ENCODE measurements around the gene FOXM1.

Gene FOXM1

DNA sequence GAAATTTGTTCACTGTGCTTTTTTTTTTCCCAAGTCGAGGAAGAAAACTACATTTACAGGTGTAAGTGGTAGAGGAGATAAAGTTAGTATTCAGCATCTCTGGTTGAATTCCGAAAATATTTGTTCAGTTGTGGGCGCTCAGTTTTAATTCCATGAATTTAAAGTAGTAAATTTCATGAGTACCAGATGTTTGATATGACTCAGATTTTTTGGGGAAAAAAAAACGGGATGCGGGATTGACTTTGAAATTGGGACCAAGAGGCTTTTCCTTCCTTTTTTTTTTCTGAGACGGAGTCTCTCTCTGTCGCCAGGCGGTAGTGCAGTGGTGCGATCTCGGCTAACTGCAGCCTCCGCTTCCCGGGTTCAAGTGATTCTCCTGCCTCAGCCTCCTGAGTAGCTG lies 15.3 kb upstream of the FOXM1 start:
- TF ChIP-seq GATA3 (IDR thresholded peaks at IDR 0.05; ENCODE audit: low read depth, low read length) (no peak), GATA2 (IDR thresholded peaks at IDR 0.05; ENCODE audit: low read depth, low read length) (no peak)

DNA sequence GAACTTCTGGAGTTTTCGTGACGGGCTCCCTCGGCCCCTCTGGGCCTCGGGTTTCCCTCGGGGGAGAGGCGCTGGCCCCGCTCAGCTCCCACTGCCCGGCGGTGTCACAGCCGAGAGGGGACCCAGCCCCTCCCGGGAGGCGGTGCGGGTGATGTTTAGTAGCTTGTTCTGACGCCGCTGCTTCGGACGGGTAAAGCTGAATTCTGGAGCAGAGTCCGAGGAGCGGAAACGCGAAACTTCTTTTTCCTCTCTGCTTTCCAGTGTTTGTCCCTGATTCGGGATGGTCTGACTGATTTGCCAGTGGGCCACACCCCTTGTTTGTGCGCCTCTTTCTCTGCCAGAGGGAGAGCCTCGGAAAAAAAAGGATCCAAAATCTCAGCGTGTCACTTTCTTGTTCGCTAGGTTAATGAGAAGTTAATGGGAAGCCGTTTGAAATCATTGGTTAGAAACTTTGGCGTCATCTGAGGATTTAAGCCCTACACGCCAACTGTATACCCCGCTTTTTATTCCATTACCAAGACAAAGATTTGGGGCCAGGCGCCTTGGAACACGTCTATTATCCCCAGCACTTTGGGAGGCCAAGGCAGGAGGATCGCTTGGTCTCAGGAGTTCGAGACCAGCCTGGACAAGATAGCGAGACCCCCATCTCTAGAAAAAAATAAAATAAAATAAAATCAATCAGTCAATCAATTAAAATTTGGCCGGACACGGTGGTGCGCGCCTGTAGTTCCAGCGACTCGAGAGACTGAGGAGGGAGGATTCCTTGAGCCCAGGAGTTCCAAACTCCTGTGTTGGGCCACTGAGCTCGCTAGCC lies 14.5 kb upstream of the FOXM1 start:
- TF ChIP-seq GATA2 (IDR thresholded peaks at IDR 0.05; ENCODE audit: low read depth, low read length) (no peak), GATA3 (IDR thresholded peaks at IDR 0.05; ENCODE audit: low read depth, low read length) (no peak)

DNA sequence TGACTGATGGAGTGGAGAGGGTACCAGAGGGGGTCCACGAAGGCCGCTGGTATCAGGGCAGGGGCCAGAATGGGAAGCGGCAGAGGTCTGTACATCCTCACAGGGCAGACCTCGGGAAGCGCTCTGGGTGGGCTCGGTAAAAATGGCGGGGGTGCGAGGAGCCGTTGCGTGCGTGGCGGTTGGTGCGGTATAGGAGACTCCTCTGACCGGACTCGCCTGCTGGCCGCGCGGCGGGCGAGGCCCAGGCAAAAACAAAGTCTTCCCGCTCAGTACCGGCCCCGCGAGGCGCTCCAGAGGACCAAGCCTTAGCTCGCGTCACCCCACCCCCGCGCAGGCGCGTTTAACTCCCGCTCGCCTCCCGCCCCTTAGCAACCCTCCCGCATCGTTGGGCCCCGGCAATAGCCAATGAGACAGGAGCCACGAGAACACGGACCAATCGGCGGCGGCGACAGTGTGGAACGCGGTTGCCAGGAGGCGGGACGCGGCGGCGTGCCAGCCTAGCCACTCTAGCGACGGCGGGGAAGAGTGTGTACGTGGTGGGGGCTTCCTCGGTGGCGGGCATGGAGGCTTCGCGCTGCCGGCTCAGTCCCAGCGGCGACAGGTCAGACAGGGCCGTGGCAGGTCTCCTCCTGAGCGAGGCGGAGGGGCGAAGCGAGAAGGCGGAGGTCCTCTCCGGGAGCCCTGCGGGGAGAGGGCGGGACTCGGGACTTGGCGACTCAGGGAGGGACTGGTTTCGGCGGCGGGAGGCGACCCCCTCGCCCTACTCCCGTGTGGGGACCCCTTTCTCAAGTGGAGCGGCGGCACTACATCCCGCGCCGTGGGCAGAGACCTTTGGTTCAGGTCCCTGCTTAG lies 13.6 kb upstream of the FOXM1 start, which contains the start of gene TULP3:
TULP3 (plus strand) TSS at position 504 of the 852 bp plus-strand sequence; CDS start at position 561, 57 bp downstream.
- TF ChIP-seq GATA2 (IDR thresholded peaks at IDR 0.05; ENCODE audit: low read depth, low read length) (no peak), GATA3 (IDR thresholded peaks at IDR 0.05; ENCODE audit: low read depth, low read length) (no peak)

DNA sequence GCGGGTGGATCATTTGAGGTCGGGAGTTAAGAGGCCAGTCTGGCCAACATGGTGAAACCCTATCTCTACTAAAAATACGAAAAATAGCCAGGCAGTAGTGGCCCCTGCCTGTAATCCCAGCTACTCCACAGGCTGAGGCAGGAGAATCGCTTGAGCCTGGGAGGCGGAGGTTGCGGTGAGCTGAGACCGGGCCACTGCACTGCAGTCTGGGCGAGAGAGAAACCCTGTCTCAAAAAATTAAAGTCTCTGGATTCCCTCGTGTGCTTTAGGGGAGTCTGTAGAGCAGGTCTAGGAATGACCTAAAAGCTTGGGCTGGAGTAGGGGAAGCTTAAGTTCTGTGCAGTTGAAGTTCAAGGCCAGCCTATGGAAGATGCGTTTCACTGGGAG lies 13.0 kb upstream of the FOXM1 start:
- no peak for TF ChIP-seq GATA3 (IDR thresholded peaks at IDR 0.05; ENCODE audit: low read depth, low read length)
- TF ChIP-seq GATA2 (IDR thresholded peaks at IDR 0.05; ENCODE audit: low read depth, low read length), result no peak

DNA sequence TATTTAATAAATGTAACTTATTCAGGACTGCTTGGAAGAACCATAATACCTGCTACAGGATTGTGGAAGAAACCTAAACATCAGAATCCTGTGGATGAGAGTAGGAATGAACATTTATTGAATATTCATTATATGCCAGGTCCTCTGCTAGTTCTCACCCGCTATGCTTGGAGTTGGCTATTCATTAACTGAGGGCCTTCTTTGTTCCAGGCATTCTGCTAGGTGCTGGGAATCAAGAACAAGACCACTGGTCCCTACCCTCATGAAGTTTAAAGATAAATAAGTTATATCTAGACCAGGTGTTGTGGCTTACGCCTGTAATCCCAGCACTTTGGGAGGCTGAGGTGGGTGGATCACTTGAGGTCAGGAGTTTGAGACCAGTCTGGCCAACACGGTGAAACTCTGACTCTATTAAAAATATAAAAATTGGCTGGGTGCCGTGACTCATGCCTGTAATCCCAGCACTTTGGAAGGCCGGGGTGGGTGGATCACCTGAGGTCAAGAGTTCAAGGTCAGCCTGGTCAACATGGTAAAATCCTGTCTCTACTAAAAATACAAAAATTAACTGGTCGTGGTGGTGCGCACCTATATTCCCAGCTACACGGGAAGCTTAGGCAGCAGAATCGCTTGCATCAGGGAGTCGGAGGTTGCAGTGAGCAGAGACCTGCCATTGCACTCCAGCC lies 9.9 kb upstream of the FOXM1 start:
- TF ChIP-seq GATA3 (IDR thresholded peaks at IDR 0.05; ENCODE audit: low read depth, low read length), result no peak
- no peak for TF ChIP-seq GATA2 (IDR thresholded peaks at IDR 0.05; ENCODE audit: low read depth, low read length)

DNA sequence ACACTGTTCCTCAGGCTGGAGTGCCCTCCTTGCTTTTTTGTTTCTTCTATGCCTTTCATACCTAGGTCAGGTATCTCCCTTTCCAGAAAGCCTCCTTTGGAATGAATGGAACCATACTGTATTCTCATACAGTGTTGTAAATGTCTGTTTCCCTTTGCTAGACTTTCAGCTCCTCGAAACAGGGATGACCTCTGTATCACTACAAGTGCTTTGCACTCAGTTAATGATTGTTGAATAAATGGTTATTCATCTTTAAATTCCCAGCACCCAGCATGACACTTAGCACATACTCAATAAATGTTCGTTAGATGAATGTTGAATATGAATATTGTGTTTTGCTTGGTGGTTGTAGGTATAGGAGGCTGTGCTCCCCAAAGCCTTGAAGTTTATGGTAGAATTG lies 7.8 kb upstream of the FOXM1 start:
- TF ChIP-seq GATA3 (IDR thresholded peaks at IDR 0.05; ENCODE audit: low read depth, low read length), result no peak
- TF ChIP-seq GATA2 (IDR thresholded peaks at IDR 0.05; ENCODE audit: low read depth, low read length), result no peak

DNA sequence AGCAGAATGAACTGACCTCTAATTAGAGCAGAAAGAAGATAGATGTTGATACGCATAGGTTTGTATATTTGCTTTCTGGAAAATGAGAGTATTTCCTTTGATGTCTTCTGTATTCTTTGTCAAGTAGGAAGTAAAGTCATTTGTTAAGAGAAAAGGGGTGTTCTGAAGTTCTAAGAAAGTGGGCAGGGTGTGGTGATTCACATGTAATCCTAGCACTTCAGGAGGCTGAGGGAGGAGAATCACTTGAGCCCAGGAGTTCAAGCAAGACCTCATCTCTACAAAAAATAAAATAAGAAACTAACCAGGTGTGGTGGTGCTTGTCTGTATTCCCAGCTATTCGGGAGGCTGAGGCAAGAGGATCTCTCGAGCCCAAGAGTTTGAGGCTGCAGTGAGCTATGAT lies 2.9 kb upstream of the FOXM1 start:
- no peak for TF ChIP-seq GATA2 (IDR thresholded peaks at IDR 0.05; ENCODE audit: low read depth, low read length)

DNA sequence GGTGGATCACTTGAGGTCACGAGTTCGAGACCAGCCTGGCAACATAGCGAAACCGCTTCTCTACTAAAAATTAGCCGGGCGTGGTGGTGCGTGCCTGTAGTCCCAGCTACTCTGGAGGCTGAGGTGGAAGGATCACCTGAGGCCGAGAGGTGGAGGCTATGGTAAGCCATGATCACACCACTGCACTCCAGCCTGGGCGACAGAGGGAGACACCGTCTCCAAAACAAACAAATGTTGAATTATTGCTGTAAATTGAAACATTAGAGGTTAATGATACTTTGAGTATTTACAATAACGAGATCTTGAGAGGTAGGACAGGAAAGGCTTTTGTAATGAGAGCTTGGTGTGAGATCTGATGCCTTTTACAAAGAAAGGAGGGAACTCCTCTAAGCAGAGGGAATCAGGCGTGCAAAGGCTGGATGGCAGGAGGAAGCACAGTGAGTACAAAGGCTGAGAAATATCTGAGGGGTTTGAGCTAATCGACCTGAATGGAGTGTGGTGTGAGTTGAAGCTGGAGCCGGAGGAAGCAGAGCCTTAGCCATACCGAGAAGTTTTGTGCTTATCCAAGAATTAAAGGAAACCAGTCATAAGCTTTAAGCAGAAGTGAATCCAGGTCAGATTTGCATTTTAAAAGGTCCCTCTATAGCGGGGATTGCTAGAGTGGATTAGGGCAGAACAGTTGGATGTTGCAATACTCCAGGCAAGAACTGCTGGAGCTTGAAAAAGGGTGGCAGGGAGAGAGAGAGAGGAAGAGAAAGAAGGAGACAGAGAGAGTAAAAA lies 1.2 kb upstream of the FOXM1 start:
- TF ChIP-seq GATA2 (IDR thresholded peaks at IDR 0.05; ENCODE audit: low read depth, low read length), result no peak
- no peak for TF ChIP-seq GATA3 (IDR thresholded peaks at IDR 0.05; ENCODE audit: low read depth, low read length)

- TF ChIP-seq GATA3 (IDR thresholded peaks at IDR 0.05; ENCODE audit: low read depth, low read length) (no peak), GATA2 (IDR thresholded peaks at IDR 0.05; ENCODE audit: low read depth, low read length) (no peak)
These were observed 435 bp downstream of the FOXM1 start for GRCh38 chr12:2876431-2877046.

DNA sequence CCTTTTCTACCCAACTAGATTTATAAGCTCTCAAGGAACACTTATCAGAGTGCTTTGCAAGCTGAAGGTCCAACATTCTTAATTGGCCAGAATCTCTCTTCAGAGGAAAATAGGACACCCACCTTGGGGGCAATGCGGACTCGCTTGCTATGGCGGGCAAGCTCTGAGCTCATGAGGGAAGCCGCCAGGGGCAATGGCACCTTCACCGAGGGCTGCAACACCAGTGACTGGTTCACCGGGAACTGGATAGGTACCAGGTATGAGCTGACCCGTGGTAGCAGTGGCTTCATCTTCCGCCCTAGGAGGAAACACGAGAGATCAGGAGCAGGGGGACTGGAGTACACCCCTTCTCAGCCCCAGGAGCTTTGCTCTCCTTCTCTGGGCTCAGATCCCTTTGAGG lies 12.8 kb downstream of the FOXM1 start:
- TF ChIP-seq GATA3 (IDR thresholded peaks at IDR 0.05; ENCODE audit: low read depth, low read length) (no peak), GATA2 (IDR thresholded peaks at IDR 0.05; ENCODE audit: low read depth, low read length) (no peak)

DNA sequence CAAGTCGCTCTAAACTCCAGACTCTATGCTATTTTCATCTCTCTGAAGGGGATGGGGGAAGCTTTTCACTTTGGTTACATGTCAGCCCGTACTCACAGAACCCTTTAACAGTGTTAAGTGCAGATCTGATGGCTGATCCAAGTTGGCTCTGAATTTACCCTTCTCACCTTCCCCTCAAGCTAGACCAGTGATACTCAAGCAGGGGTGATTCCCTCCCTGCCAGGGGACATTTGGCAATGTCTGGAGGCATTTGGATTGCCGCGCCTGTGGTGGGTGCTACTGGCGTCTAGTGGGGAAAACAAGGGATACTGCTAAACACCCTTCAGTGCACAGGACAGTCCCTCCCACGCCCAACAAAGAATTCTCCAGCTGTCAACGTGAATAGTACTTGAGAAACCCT lies 14.1 kb downstream of the FOXM1 start:
- TF ChIP-seq GATA2 (IDR thresholded peaks at IDR 0.05; ENCODE audit: low read depth, low read length) (no peak), GATA3 (IDR thresholded peaks at IDR 0.05; ENCODE audit: low read depth, low read length) (no peak)

DNA sequence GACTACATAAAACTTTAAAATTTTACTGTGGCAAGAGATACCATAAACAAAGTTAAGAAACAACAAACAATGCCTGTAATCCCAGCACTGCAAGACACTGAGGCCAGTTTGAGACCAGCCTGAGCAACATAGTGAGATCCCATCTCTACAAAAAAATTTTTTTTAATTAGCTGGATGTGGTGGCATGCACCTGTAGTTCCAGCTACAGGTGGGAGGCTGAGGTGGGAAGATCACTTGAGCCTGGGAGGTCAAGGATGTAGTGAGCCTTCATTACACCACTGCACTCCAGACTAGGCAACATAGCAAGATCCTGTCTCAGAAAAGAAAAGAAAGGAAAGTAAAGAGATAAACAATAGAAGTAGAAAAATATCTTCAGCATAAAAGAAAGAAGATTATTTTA lies 16.8 kb downstream of the FOXM1 start:
- TF ChIP-seq GATA2 (IDR thresholded peaks at IDR 0.05; ENCODE audit: low read depth, low read length) (no peak), GATA3 (IDR thresholded peaks at IDR 0.05; ENCODE audit: low read depth, low read length) (no peak)

DNA sequence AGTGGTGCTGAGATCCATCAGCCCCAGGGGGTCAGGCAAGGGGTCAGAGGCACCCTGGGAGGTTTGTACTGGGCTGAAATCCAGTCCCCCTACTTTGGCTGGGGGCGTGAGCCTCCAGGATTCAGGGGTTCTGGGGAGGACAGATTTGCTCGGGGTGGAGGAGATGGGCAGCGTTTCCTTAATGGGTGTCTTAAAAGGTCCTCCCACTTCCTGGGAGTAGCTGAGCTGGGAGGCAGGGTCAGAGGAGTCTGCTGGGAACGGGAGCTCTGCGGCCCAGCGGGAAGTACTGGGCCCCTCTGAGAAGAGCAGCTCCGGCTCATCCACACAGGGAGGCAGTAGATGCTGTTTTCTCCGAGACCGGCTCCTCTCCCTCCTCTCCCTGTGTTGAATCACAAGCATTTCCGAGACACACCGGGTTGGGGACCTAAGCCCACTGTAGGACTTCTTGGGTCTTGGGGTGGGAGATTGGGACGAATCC lies 18.0 kb downstream of the FOXM1 start:
- TF ChIP-seq GATA3 (IDR thresholded peaks at IDR 0.05; ENCODE audit: low read depth, low read length), result no peak

All from SH-SY5Y (cell line).